Upper lobe of left lung (tissue), 6 donors: ENCODE measurements around the gene SHMT1. TPM values are rescaled to one million over a fixed set of nuclear protein-coding genes. Genes with fewer than 3 reads are reported as not detected.
"Not testable (repeated sequence)": the region's sequence is repeated elsewhere in the genome, so short reads cannot be mapped to it uniquely, and the experiment has no call there.

Experiments
- ATAC-seq, 2 donors: fragments of 200-7000 bp; cut with Tn5 transposase; one replicate each; pipeline ENCODE4 v1.9.1; 2022; ENCODE audit warnings: mild to moderate bottlenecking in 2 of 2, moderate library complexity in 2 of 2; ENCODE audit not compliant: low FRiP score in 2 of 2
- DNase-seq, 2 donors: peaks; one replicate each; pipeline ENCODE4 v3.0.0-alpha.2; 2019 to 2020
- H3K27ac ChIP-seq, 4 donors: fragments of 200-600 bp; sonication (generic); one replicate each; pipeline ENCODE4 v1.5.1; 2016 to 2019
- H3K27me3 ChIP-seq, 4 donors: fragments of 200-600 bp; sonication (generic); one replicate each; pipeline ENCODE4 v1.5.1; 2017 to 2019
- H3K36me3 ChIP-seq, 4 donors: fragments of 200-600 bp; sonication (generic); one replicate each; pipeline ENCODE4 v1.5.1; 2016 to 2019
- H3K4me1 ChIP-seq, 4 donors: fragments of 200-600 bp; sonication (generic); one replicate each; pipeline ENCODE4 v1.5.1; 2018 to 2019
- H3K4me3 ChIP-seq, 4 donors: fragments of 200-600 bp; sonication (generic); one replicate each; pipeline ENCODE4 v1.5.1; 2017 to 2019; ENCODE audit warnings: mild to moderate bottlenecking in 2 of 4, moderate library complexity in 1 of 4
- H3K9me3 ChIP-seq, 4 donors: fragments of 200-600 bp; sonication (generic); one replicate each; pipeline ENCODE4 v1.5.1; 2018 to 2019
- CTCF ChIP-seq, 6 experiments: fragments of 450-650 bp in 4 of 6; fragments of 200-600 bp in 2 of 6; sonication (generic) in 2 of 6; IDR thresholded peaks; one replicate each; pipeline ENCODE4 v1.5.1; 2016 to 2019; ENCODE audit warnings: antibody characterized with exemption in 6 of 6
- EP300 ChIP-seq, 4 donors: sonication (generic); formaldehyde crosslinking; IDR thresholded peaks; one replicate each; pipeline ENCODE4 v1.5.1; 2017; ENCODE audit warnings: antibody characterized with exemption in 4 of 4, control low read depth in 2 of 4
- POLR2A ChIP-seq, 4 donors: fragments of 450-650 bp; IDR thresholded peaks; one replicate each; pipeline ENCODE4 v1.5.1; 2016 to 2017; ENCODE audit warnings: antibody characterized with exemption in 4 of 4, mild to moderate bottlenecking in 2 of 4
- POLR2AphosphoS5 ChIP-seq, 2 donors: sonication (generic); formaldehyde crosslinking; IDR thresholded peaks; one replicate each; pipeline ENCODE4 v1.5.1; 2017; ENCODE audit warnings: antibody characterized with exemption in 2 of 2
- WGBS, 2 donors: methylation state at CpG; one replicate each; pipeline ENCODE4 v1.1.5; 2017 to 2018; 5-methylcytosine and 5-hydroxymethylcytosine counted together
- total RNA-seq, 6 donors: library from RNA; depleted of rRNA in 4 of 6; stranded (reverse); fragments of >200 nt in 4 of 6; gene quantifications; one replicate each; pipeline versions ENCODE4 v1.1.0 to v1.2.1, GENCODE V29; 2016 to 2021
- donor health status: DM: no; HTN: no; CAD: no; lungs with moderate emphysema.
- donor health status: DM: no; HTN: yes; CAD: no; lungs with severe emphysema.

Gene SHMT1
- total RNA-seq, 6 donors from 2014 or later, result 27.3 to 54.5 (median 42.5) TPM

GRCh38 chr17:18387583-18387982 is 24.2 kb upstream of the SHMT1 start:
- H3K27ac ChIP-seq, H3K4me1 ChIP-seq, H3K9me3 ChIP-seq, ATAC-seq, DNase-seq, H3K27me3 ChIP-seq, H3K36me3 ChIP-seq, H3K4me3 ChIP-seq: not testable (repeated sequence)
- 80 to 81% methylated on average over 5 of the region's 5 CpGs for WGBS, 2 donors

- 75 to 88% methylated on average over 7 of the region's 7 CpGs for WGBS, 2 donors
- H3K9me3 ChIP-seq, H3K4me1 ChIP-seq, H3K27ac ChIP-seq, H3K27me3 ChIP-seq, H3K4me3 ChIP-seq, H3K36me3 ChIP-seq, DNase-seq, ATAC-seq: not testable (repeated sequence)
Measured at GRCh38 chr17:18384271-18384670, 20.9 kb upstream of the SHMT1 start.

- H3K4me3 ChIP-seq, H3K9me3 ChIP-seq, ATAC-seq, H3K27me3 ChIP-seq, H3K27ac ChIP-seq, H3K4me1 ChIP-seq, H3K36me3 ChIP-seq: not testable (repeated sequence)
- DNase-seq, result peak in 1 of 2 donors; percentile 82
- 53% methylated on average over 13 of the region's 36 CpGs; no CpG with 5 or more reads in 1 of the 2 donors for WGBS, 2 donors
Measured at GRCh38 chr17:18383079-18383481, 19.7 kb upstream of the SHMT1 start.

- Histone ChIP-seq H3K27me3 (no peaks in the 10 kb centered on the region), H3K4me1 (peaks cover 0 to 14% (median 8%) of the 10 kb centered on the region in 4 donors), H3K36me3 (no peaks in the 10 kb centered on the region), H3K9me3 (no peaks in the 10 kb centered on the region), H3K27ac (no peak overlapping the region), H3K4me3 (no peak overlapping the region)
- WGBS, 2 donors, result 66 to 87% methylated on average over 9 to 27 of the region's 36 CpGs
- TF ChIP-seq POLR2AphosphoS5 (IDR thresholded peaks at IDR 0.05), result no peak
- TF ChIP-seq POLR2A (IDR thresholded peaks at IDR 0.05), result no peak
- TF ChIP-seq EP300 (IDR thresholded peaks at IDR 0.05), result no peak
- TF ChIP-seq CTCF (IDR thresholded peaks at IDR 0.05), result no peak
- ATAC-seq (no peak), DNase-seq (peak in 1 of 2 donors; percentile 73)
Measured at GRCh38 chr17:18382441-18383078, 19.2 kb upstream of the SHMT1 start.

GRCh38 chr17:18381953-18382245 is 18.5 kb upstream of the SHMT1 start:
- no peak for ATAC-seq
- WGBS, 2 donors, result 79 to 95% methylated on average over 3 of the region's 3 CpGs
- peaks cover 0 to 15% (median 13%) of the 10 kb centered on the region in 4 donors for H3K4me1 ChIP-seq
- DNase-seq, result no peak
- TF ChIP-seq EP300 (IDR thresholded peaks at IDR 0.05), result no peak
- no peak for TF ChIP-seq POLR2AphosphoS5 (IDR thresholded peaks at IDR 0.05)
- TF ChIP-seq POLR2A (IDR thresholded peaks at IDR 0.05), result no peak
- no peak for TF ChIP-seq CTCF (IDR thresholded peaks at IDR 0.05)
- no peaks in the 10 kb centered on the region for H3K36me3 ChIP-seq
- no peaks in the 10 kb centered on the region for H3K9me3 ChIP-seq
- no peak overlapping the region for H3K27ac ChIP-seq
- H3K4me3 ChIP-seq, result no peak overlapping the region
- no peaks in the 10 kb centered on the region for H3K27me3 ChIP-seq

- no peaks in the 10 kb centered on the region for H3K36me3 ChIP-seq
- H3K27me3 ChIP-seq, result no peaks in the 10 kb centered on the region
- peak in 1 of 2 donors; percentile 66 for DNase-seq
- no peak for TF ChIP-seq EP300 (IDR thresholded peaks at IDR 0.05)
- no peak for TF ChIP-seq CTCF (IDR thresholded peaks at IDR 0.05)
- no peak for TF ChIP-seq POLR2A (IDR thresholded peaks at IDR 0.05)
- TF ChIP-seq POLR2AphosphoS5 (IDR thresholded peaks at IDR 0.05), result no peak
- H3K4me1 ChIP-seq, result peaks cover 0 to 15% (median 14%) of the 10 kb centered on the region in 4 donors
- no peaks in the 10 kb centered on the region for H3K9me3 ChIP-seq
- WGBS, 2 donors, result 86 to 89% methylated on average over 12 to 23 of the region's 23 CpGs
- no peak for ATAC-seq
- H3K4me3 ChIP-seq, result no peak overlapping the region
- H3K27ac ChIP-seq, result no peak overlapping the region
Measured at GRCh38 chr17:18381158-18381952, 18.0 kb upstream of the SHMT1 start.
